HG03378 (cell line): ENCODE measurements around the gene RPL3.

ENCODE experiments used
- ATAC-seq: cut with Tn5 transposase; IDR thresholded peaks from one replicate; pipeline ENCODE4 v1.9.1; 2021; ENCODE audit warnings: mild to moderate bottlenecking, moderate library complexity; ENCODE audit not compliant: unreplicated experiment

Gene RPL3

DNA sequence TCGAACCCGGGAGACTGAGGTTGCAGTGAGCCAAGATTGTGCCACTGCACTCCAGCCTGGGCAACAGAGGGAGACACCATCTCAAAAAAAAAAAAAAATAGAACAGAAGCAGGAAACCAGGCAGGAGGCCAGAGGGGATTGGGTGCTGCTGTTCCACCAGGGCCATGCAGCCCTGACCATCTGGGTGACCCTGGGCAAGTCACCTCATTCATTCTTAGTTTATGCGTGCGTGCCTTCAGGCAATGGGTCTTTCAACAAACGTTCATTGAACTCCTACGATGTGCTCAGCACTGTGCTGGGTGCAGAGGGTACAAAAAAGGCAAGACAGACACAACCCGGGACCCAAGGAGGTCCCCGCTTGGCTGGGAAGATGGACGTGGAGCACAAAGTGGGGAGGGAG is 18.3 kb downstream of the RPL3 start:
- no peak for ATAC-seq

DNA sequence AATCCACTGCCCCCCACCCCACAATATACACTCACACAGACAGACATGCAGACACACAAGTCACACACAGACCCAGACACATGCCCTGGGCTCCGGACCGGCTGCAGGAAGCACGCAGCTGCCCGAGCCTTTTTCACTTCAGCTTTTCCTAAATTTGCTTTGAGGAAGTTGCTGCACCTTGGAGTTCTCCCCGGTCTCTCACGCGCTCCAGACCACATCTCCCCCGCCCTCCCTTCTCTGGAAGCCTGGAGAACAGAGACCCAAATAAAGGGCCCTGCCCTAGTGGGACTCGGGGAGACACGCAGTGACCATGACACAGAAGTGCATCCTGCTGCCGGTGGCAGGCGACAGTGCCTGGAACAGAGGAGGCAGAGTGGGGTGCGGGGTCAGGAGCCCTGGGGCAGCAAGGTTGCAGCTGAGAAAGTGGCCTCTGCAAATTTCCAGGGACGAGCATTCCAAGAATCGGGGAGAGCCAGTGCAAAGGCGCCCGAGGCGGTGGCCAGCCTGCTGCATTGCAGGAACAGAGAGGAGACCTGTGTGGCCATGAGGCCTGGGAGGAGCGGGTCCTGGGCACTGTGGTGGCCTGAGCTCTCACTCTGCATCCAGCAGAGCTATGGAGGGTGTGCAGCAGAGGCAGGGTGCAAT is 19.1 kb downstream of the RPL3 start:
- ATAC-seq = no peak

GRCh38 chr22:39299829-39300178 is 19.6 kb downstream of the RPL3 start:
- ATAC-seq = no peak

- ATAC-seq = no peak
These were observed 21.0 kb downstream of the RPL3 start for GRCh38 chr22:39298241-39298987.

DNA sequence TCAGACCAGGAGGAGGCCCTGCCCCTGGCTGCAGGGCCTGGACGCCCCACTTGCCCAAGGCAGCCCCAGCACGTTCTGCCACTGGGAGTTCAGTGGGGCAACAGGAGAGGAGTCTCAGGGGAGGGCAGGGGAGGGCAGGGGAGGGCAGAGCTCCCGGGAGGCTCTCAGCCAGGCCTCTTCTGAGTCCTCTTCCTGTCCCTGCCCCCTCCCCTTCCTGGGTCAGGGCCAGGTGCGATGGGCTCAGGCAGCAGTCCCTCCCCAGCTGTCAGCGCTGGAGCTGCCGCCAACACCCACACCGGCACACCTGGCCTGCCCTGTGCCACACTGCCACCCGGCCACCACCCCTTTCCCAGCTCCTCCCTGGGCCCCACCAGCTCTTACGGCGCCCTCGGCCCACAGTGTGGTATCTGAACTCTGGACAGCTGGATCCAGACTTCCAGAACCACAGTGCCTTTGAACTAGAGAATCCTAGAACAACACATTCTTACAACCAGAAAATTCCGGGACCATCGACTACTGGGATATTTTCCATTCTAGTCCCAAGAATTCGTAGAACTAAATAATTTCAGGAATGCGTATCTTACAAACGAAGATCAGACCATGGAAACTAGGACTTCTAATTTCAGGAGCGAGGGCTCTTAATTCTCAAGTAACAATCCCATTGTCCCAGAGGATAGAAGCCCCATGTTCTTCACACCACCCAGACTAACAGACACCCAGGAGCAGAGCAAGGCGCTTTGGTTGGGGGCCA is 21.8 kb downstream of the RPL3 start:
- ATAC-seq = no peak

DNA sequence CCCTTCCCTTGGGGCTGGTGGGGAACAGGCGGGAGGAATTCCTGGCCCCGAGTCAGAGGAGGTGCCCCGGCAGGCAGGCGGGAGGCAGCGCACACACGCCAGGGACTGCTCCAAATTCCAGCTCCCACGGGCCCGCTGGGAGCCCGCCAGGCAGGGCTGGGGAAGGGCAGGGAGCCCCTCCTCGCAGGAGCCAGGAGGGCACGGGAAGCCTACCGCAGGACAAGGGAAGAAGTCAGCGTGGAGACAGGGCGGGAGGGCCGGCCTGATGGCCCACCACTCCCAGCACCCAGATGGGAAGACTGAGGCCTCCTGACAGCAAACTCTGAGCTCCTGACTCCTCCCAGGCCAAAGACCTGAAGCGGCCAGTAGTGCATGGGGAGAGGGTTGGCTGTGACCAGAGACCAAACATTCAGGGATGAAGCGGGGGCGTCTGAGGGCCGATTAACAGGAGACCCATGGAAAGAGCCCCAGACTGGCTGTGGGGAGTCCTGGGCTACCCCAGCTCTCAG is 22.4 kb downstream of the RPL3 start:
- no peak for ATAC-seq

DNA sequence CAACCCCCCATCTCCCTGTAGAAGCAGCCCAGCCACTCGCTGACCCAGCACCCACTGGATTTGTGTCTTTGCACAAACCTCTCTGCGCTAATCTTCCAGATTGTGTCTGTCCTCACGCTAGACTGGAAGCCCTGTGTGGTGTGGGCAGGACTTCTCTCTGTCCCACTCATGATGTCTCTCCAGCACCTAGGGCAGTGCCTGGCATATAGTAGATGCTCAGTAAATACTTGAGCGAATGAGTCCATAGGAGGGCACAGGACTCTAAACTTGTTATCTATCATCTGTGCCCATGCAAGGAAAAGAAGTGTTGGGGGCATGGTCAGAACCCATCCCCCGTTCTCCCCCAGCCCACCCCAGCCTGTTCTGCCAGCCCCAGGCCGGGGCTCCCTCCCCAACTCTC is 22.9 kb downstream of the RPL3 start:
- ATAC-seq = no peak

DNA sequence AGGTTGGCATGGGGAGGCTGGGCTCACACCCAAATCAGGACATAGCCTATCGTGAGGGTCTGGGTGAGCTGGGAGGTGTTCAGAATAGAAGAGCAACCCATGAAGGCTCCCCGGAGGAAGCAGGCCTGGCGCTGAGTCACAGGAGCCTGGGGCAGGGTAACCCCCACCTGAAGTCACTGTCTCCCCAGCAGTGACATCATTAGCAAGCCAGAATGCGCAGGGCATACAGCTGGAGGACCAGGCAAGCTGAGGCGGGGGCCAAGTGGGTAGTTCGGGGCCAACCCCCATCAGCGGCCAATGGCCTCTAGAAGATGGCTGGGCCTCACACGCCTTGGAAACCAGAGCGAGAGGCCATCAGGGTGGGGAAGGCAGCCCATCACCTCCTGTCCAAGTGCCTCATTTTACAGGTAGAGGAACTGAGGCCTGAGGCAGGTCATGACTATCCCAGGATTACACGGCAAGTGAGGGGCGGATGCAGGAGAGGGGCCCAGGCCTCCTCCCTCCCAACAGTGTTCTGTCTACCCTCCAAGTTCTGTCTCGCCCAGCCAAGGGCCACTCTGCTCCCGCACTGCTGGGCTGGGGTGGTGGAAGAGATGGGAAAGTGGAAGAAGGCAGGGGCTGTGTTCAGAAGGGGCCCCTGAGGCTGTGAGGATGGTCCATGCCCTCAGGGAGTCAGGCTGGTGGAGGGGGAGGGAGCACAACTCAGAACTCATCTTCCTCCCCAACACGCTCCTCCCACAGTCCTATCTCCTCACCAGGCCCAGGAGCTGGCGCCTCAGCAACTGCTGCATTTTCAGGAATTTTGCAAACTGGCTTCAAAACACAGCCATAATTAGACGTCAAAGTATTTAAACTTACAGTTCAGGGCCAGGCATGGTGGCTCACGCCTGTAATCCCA is 24.6 kb downstream of the RPL3 start:
- no peak for ATAC-seq

- no peak for ATAC-seq
These were observed 25.6 kb downstream of the RPL3 start for GRCh38 chr22:39293766-39294368.

DNA sequence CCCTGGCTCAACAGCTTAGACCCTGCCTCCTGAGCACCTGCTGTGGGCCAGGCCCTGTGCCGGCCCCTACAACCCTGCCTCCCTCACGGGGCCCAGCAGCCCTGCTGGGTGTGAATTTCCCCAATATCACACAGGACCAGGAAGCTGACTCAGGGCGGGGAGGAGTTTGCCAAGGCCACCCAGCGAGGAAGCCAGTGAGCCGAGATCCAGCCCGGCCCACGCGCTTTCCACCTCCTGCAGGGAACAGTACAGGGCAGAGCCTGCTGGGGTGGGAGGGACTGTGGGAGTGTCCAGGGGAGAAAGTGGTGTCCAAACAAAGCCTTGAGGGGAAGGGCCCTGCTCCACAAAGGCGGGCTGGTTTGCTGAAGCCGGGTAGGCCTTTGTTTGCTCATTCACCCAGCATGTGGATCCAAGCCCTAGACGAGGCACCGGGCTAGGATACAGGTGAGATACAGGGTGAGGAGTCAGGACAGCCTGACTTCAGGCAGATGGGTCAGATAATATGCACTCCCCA is 26.8 kb downstream of the RPL3 start:
- no peak for ATAC-seq

- ATAC-seq = no peak
These were observed 27.4 kb downstream of the RPL3 start for GRCh38 chr22:39292031-39292462.

- ATAC-seq = no peak
These were observed 27.9 kb downstream of the RPL3 start for GRCh38 chr22:39291523-39291922.

DNA sequence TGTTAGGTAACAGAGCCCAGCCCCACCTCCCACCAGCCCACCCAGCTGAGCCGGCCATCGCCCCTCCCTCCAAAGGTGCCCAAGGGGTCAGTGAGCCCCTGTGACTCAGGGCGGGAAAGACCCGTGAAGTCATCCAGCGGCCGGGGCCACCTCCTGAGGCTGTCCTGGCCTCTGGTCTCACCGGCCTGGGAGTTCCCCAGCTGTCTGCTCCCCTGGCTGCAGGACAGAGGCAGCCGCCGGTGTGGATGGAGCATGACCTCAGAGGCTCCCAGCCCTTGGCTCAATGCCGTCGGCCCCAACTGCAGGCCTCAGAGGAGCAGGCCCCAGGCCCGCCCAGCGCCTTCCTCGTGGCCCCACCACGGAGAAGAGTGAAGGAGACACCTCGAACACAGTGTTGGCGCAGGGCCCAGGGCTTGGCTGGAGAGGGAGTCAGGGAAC is 28.7 kb downstream of the RPL3 start:
- no peak for ATAC-seq

- ATAC-seq = no peak
These were observed 29.3 kb downstream of the RPL3 start for GRCh38 chr22:39289975-39290720.

GRCh38 chr22:39289533-39289932 is 29.9 kb downstream of the RPL3 start:
- no peak for ATAC-seq

GRCh38 chr22:39288135-39288898 is 31.1 kb downstream of the RPL3 start:
- no peak for ATAC-seq

- no peak for ATAC-seq
These were observed 32.2 kb downstream of the RPL3 start for GRCh38 chr22:39287076-39287725.

DNA sequence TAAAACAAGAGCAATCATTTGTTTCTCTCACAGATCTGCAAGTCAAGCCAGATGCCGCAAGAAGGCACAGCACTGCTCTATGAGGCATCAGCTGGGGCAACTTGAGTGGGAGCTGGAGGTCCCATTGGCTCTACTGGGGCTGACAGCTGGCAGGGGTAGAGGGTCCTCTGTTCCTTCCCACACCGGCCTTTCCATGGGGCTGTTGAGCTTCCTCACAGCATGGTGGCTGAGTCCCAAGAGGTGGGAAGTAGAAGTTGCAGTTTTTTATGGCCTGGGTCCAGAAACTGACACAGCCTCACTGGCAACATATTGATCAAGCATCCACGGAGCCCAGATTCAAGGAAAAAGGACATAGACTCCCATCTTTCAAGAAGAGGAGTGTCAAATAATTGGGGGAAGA is 34.4 kb downstream of the RPL3 start:
- no peak for ATAC-seq
